Choroid plexus epithelial cell (primary cell): ENCODE data around the gene NT5DC1.

Experiments used
- DNase-seq: peaks from one replicate; pipeline ENCODE4 v3.0.0-alpha.2; 2010; ENCODE audit warnings: low read depth
- H3K4me3 ChIP-seq: 2 replicates; pipeline ENCODE4 v1.5.1; 2011; ENCODE audit warnings: low read depth, mild to moderate bottlenecking, control low read depth, low read length, moderate library complexity
- TF ChIP-seq, protein P1 (sequence below): conservative IDR thresholded peaks from 2 replicates; pipeline ENCODE4 v1.5.1; 2011; ENCODE audit warnings: low read depth, mild to moderate bottlenecking, control low read depth, inconsistent platforms, low read length, moderate library complexity

The NT5DC1 gene

DNA sequence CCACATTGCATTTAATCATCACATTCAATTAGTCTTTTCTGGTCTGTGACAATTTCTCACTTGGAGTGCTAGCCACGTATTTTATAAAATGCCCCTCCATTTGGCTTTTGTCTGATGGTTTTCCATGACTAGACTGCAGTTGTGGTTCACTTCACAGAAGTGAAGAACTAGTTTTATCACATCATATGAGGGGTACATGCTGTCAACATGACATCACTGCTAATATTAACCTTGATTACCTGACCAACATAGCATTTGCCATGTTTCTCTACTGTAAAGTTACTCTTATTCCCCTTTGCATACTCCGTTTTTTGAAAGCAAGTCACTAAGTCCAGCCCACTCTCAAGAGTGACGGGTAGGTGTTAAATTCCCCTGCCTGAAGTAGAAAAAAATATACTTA is 73.3 kb downstream of the NT5DC1 start:
- no peak overlapping the region for H3K4me3 ChIP-seq
- DNase-seq, result no peak
- TF ChIP-seq, protein P1, sequence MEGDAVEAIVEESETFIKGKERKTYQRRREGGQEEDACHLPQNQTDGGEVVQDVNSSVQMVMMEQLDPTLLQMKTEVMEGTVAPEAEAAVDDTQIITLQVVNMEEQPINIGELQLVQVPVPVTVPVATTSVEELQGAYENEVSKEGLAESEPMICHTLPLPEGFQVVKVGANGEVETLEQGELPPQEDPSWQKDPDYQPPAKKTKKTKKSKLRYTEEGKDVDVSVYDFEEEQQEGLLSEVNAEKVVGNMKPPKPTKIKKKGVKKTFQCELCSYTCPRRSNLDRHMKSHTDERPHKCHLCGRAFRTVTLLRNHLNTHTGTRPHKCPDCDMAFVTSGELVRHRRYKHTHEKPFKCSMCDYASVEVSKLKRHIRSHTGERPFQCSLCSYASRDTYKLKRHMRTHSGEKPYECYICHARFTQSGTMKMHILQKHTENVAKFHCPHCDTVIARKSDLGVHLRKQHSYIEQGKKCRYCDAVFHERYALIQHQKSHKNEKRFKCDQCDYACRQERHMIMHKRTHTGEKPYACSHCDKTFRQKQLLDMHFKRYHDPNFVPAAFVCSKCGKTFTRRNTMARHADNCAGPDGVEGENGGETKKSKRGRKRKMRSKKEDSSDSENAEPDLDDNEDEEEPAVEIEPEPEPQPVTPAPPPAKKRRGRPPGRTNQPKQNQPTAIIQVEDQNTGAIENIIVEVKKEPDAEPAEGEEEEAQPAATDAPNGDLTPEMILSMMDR, result no peak

DNA sequence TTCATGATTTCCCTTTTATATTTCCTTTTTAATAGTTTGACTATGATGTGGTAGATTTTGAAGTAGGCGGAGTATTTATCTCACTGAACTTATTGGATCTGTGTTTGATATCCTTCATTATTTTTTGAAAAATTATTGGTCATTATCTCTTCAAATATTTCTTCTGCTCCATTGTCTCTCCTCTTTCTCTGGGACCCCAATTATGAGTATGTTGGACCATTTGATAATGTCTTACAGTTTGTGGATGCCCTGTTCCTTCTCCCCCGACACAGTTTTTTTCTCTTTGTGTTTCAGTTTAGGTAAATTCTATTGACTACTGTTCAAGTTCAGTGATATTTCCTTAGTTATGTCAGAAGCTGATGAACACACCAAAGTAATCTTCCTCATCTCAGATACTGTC is 74.7 kb downstream of the NT5DC1 start:
- no peak for DNase-seq
- TF ChIP-seq, protein P1, result no peak
- H3K4me3 ChIP-seq, result no peak overlapping the region

DNA sequence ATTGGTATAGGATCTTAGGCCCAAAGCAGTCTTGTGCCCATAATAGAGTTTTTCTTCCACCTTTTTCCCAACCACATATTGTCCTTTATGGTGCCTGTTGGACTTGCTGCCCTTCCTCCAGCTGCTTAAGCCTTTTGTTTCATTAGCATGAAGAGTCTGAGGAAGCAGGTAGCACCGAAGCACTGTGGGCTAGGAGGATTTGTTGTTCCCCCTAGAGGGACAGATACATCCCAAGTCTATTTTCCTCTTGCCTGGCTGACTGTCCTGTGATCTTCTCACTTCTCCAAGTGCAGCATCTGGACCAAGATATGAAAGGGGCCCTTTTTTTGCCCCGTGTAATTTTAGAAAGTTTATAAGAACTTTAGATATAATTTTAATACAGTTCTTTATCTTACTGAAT is 75.9 kb downstream of the NT5DC1 start:
- TF ChIP-seq, protein P1, result no peak
- H3K4me3 ChIP-seq, result no peak overlapping the region
- DNase-seq, result no peak

DNA sequence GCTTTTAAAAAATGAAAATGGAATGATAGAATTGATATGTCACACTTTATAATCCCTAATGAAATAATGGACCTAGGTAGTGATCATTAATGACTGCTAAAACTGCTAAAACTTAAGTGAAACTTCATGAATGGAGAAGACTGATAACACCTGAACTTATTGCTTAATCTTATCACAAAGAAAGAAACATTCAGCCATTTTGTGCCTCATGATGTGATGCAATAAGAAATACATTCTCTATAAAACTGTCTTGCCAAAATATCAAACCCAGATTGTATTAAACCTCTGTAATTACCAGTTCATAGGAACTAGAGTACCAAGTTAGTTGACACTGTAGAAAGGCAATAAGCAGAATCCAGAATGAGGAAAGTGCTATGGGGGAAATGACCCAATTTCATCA is 79.7 kb downstream of the NT5DC1 start:
- TF ChIP-seq, protein P1, result no peak
- no peak for DNase-seq
- H3K4me3 ChIP-seq, result no peak overlapping the region

DNA sequence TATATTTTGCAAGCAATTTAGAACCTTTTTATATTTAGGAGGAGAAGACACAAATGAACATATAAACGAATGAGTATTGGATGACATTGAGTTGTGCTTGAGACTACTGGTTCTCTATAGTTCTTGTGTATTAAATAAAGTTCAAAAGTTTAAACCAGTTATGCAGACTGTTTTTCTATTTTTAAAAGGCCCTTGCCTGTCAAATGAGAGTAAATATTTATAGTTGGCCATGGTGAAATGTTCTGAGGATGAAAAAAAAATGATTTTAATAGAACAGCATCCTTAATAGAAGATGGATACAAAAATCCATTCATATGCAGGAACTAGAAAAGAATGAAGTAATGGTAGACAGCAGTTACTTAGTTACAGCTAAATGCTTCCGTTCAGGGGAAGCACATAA is 88.8 kb downstream of the NT5DC1 start:
- no peak for DNase-seq
- TF ChIP-seq, protein P1, result no peak
- H3K4me3 ChIP-seq, result no peak overlapping the region

DNA sequence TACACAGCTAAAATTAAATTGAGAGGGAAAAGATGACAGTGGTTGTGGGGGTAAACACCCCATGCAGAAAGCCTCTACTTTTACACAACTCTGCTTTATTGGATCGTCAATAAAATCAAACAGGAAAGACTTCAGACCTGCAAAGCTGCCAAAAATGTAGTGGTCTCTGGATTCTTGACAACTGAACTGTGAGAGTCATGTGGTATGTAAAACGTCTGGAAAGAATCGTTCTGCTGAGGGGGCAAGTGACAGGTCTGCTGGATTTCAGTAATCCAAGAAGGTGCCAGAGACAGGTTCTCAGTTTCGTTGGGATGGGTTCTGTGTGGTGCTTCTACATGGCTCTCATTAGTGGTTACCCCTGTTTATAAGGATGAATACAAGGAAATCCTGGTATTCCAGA is 89.9 kb downstream of the NT5DC1 start:
- peak; percentile 95 for DNase-seq
- H3K4me3 ChIP-seq, result no peak overlapping the region
- TF ChIP-seq, protein P1, result no peak

DNA sequence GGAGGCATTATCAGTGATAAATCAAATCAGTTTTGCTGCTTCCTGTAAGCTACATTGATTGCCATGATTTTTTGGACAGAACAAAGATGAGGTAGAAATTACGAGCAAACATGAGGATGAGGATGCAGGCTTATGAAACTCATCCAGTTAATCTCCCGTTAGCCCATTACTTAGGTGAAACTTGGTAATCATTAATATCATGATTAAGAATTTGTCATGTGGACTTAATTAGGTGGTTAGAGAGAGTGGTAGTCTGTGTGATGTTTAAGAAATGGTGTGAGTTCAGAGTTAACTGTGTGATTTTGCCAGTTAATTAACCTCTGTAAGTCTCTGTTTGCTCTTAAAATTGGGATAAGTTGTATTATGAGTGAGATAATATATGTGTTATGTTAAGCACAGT is 91.2 kb downstream of the NT5DC1 start:
- TF ChIP-seq, protein P1, result no peak
- no peak overlapping the region for H3K4me3 ChIP-seq
- DNase-seq, result no peak
